PFSK-1 (cell line): ENCODE data around the gene LDLRAD4.

Source experiments
- FOXP2 ChIP-seq: optimal IDR thresholded peaks from 2 replicates; pipeline ENCODE3; 2011; ENCODE audit warnings: borderline replicate concordance, control low read depth, inconsistent platforms; ENCODE audit not compliant: insufficient read depth; ENCODE audit errors: extremely low read length, extremely low read depth
- POLR2AphosphoS5 ChIP-seq: IDR thresholded peaks from 2 replicates; pipeline ENCODE4 v1.6.1; 2012; ENCODE audit warnings: low read depth, mild to moderate bottlenecking, control low read depth, low read length, moderate library complexity
- REST ChIP-seq, 2 experiments: IDR thresholded peaks; 2 replicates each; pipeline versions ENCODE4 v1.6.1 to v1.8.0; 2011 to 2012; ENCODE audit warnings: low read depth in 2 of 2, low read length in 2 of 2, control low read depth in 1 of 2, inconsistent platforms in 1 of 2, mild to moderate bottlenecking in 1 of 2, moderate library complexity in 1 of 2; ENCODE audit not compliant: insufficient read depth in 1 of 2
- SIN3A ChIP-seq: IDR thresholded peaks from 2 replicates; pipeline ENCODE4 v1.6.1; 2012; ENCODE audit warnings: mild to moderate bottlenecking, low read length, moderate library complexity, borderline replicate concordance; ENCODE audit not compliant: insufficient read depth
- TAF1 ChIP-seq: IDR thresholded peaks from 2 replicates; pipeline ENCODE4 v1.6.1; 2012; ENCODE audit warnings: low read length, control low read depth, borderline replicate concordance; ENCODE audit not compliant: insufficient read depth

Gene LDLRAD4

GRCh38 chr18:13243363-13243762, 24.8 kb downstream of the LDLRAD4 start:
- TF ChIP-seq REST (IDR thresholded peaks at IDR 0.05; ENCODE audit: insufficient read depth in 1 of 2, low read depth in 2 of 2, low read length in 2 of 2) (no peak), POLR2AphosphoS5 (no peak)

GRCh38 chr18:13244135-13244534, 25.6 kb downstream of the LDLRAD4 start:
- TF ChIP-seq POLR2AphosphoS5, result no peak
- TF ChIP-seq REST (IDR thresholded peaks at IDR 0.05; ENCODE audit: insufficient read depth in 1 of 2, low read depth in 2 of 2, low read length in 2 of 2), result no peak
- no peak for TF ChIP-seq SIN3A

GRCh38 chr18:13245481-13246000, 27.0 kb downstream of the LDLRAD4 start:
- no peak for TF ChIP-seq FOXP2
- TF ChIP-seq SIN3A, result no peak
- no peak for TF ChIP-seq TAF1
- TF ChIP-seq REST (IDR thresholded peaks at IDR 0.05; ENCODE audit: insufficient read depth in 1 of 2, low read depth in 2 of 2, low read length in 2 of 2), result no peak
- TF ChIP-seq POLR2AphosphoS5, result no peak

GRCh38 chr18:13246121-13246520, 27.6 kb downstream of the LDLRAD4 start:
- no peak for TF ChIP-seq REST (IDR thresholded peaks at IDR 0.05; ENCODE audit: insufficient read depth in 1 of 2, low read depth in 2 of 2, low read length in 2 of 2)
- TF ChIP-seq FOXP2, result no peak
- TF ChIP-seq POLR2AphosphoS5, result no peak
- no peak for TF ChIP-seq SIN3A
- no peak for TF ChIP-seq TAF1

GRCh38 chr18:13246591-13246990, 28.0 kb downstream of the LDLRAD4 start:
- no peak for TF ChIP-seq REST (IDR thresholded peaks at IDR 0.05; ENCODE audit: insufficient read depth in 1 of 2, low read depth in 2 of 2, low read length in 2 of 2)
